Peyer's patch (tissue), 4 donors: ENCODE results near the gene NPHS2. TPM values are rescaled to one million over a fixed set of nuclear protein-coding genes. Genes with fewer than 3 reads are reported as not detected.

Source experiments
- DNase-seq, 3 donors: peaks; one replicate each; pipeline ENCODE4 v3.0.0-alpha.2; 2017 to 2019
- H3K27ac ChIP-seq, 4 donors: fragments of 200-600 bp; sonication (generic); one replicate each; pipeline ENCODE4 v1.5.1; 2016 to 2019
- H3K27me3 ChIP-seq, 2 donors: fragments of 200-600 bp; sonication (generic); one replicate each; pipeline ENCODE4 v1.5.1; 2019
- H3K36me3 ChIP-seq, 3 donors: fragments of 200-600 bp; sonication (generic); one replicate each; pipeline ENCODE4 v1.5.1; 2016 to 2019
- H3K4me1 ChIP-seq, 4 donors: fragments of 200-600 bp; sonication (generic); one replicate each; pipeline ENCODE4 v1.5.1; 2016 to 2019
- H3K4me3 ChIP-seq, 4 donors: fragments of 200-600 bp; sonication (generic); 1 replicate in 3 of 4; 2 replicates in 1 of 4; pipeline ENCODE4 v1.5.1; 2016 to 2019; ENCODE audit warnings: mild to moderate bottlenecking in 1 of 4
- H3K9me3 ChIP-seq, 4 donors: fragments of 200-600 bp; sonication (generic); one replicate each; pipeline ENCODE4 v1.5.1; 2016 to 2019; ENCODE audit warnings: mild to moderate bottlenecking in 1 of 4
- CTCF ChIP-seq, 6 experiments: fragments of 450-650 bp in 4 of 6; fragments of 200-600 bp in 2 of 6; sonication (generic) in 1 of 6; IDR thresholded peaks; one replicate each; pipeline ENCODE4 v1.5.1; 2017 to 2019; ENCODE audit warnings: antibody characterized with exemption in 6 of 6, mild to moderate bottlenecking in 3 of 6, moderate library complexity in 1 of 6
- POLR2A ChIP-seq, 2 donors: fragments of 450-650 bp; IDR thresholded peaks; one replicate each; pipeline ENCODE4 v1.5.1; 2017; ENCODE audit warnings: antibody characterized with exemption in 2 of 2, mild to moderate bottlenecking in 2 of 2, moderate library complexity in 2 of 2
- total RNA-seq, 4 donors: library from RNA; depleted of rRNA; stranded (reverse); fragments of >200 nt; gene quantifications; one replicate each; pipeline ENCODE4 v1.1.0, GENCODE V29; 2016

The NPHS2 gene
- total RNA-seq, 4 donors from 2014 or later, result not detected

- Histone ChIP-seq H3K36me3 (no peaks in the 10 kb centered on the region), H3K27me3 (no peaks in the 10 kb centered on the region), H3K4me1 (no peaks in the 10 kb centered on the region), H3K9me3 (no peaks in the 10 kb centered on the region), H3K27ac (no peak overlapping the region), H3K4me3 (no peak overlapping the region)
- no peak for TF ChIP-seq POLR2A (IDR thresholded peaks at IDR 0.05)
- no peak for TF ChIP-seq CTCF (IDR thresholded peaks at IDR 0.05)
- no peak for DNase-seq
Observed at GRCh38 chr1:179554427-179554826, 21.3 kb downstream of the NPHS2 start.

GRCh38 chr1:179550746-179551682 is 24.7 kb downstream of the NPHS2 start:
- TF ChIP-seq POLR2A (IDR thresholded peaks at IDR 0.05), result no peak
- no peak for TF ChIP-seq CTCF (IDR thresholded peaks at IDR 0.05)
- no peaks in the 10 kb centered on the region for H3K9me3 ChIP-seq
- no peak for DNase-seq
- H3K4me3 ChIP-seq, result no peak overlapping the region
- H3K36me3 ChIP-seq, result no peaks in the 10 kb centered on the region
- H3K4me1 ChIP-seq, result no peaks in the 10 kb centered on the region
- H3K27ac ChIP-seq, result no peak overlapping the region
- H3K27me3 ChIP-seq, result no peaks in the 10 kb centered on the region

- no peaks in the 10 kb centered on the region for H3K27me3 ChIP-seq
- TF ChIP-seq POLR2A (IDR thresholded peaks at IDR 0.05) (no peak), CTCF (IDR thresholded peaks at IDR 0.05) (no peak)
- DNase-seq, result no peak
- H3K9me3 ChIP-seq, result no peaks in the 10 kb centered on the region
- no peak overlapping the region for H3K27ac ChIP-seq
- H3K4me1 ChIP-seq, result no peaks in the 10 kb centered on the region
- no peak overlapping the region for H3K4me3 ChIP-seq
- no peaks in the 10 kb centered on the region for H3K36me3 ChIP-seq
Observed at GRCh38 chr1:179549368-179549700, 26.4 kb downstream of the NPHS2 start.

GRCh38 chr1:179548666-179549367 is 26.9 kb downstream of the NPHS2 start:
- H3K27ac ChIP-seq, result no peak overlapping the region
- DNase-seq, result no peak
- H3K9me3 ChIP-seq, result no peaks in the 10 kb centered on the region
- no peaks in the 10 kb centered on the region for H3K27me3 ChIP-seq
- TF ChIP-seq CTCF (IDR thresholded peaks at IDR 0.05) (no peak), POLR2A (IDR thresholded peaks at IDR 0.05) (no peak)
- H3K36me3 ChIP-seq, result no peaks in the 10 kb centered on the region
- no peak overlapping the region for H3K4me3 ChIP-seq
- H3K4me1 ChIP-seq, result no peaks in the 10 kb centered on the region

- no peak for DNase-seq
- TF ChIP-seq POLR2A (IDR thresholded peaks at IDR 0.05), result no peak
- no peak for TF ChIP-seq CTCF (IDR thresholded peaks at IDR 0.05)
Observed at GRCh38 chr1:179547021-179547535, 28.7 kb downstream of the NPHS2 start.

More at GRCh38 chr1:179547021-179547535, 28.7 kb downstream of the NPHS2 start:
- H3K4me3 ChIP-seq, result no peak overlapping the region
- H3K4me1 ChIP-seq, result no peaks in the 10 kb centered on the region
- H3K36me3 ChIP-seq, result no peaks in the 10 kb centered on the region
- no peak overlapping the region for H3K27ac ChIP-seq
- no peaks in the 10 kb centered on the region for H3K9me3 ChIP-seq
- no peaks in the 10 kb centered on the region for H3K27me3 ChIP-seq
